ENCODE results near the gene VAMP7.
"Not testable (repeated sequence)": the region's sequence is repeated elsewhere in the genome, so short reads cannot be mapped to it uniquely, and the experiment has no call there.

Gene VAMP7, protein sequence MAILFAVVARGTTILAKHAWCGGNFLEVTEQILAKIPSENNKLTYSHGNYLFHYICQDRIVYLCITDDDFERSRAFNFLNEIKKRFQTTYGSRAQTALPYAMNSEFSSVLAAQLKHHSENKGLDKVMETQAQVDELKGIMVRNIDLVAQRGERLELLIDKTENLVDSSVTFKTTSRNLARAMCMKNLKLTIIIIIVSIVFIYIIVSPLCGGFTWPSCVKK

GRCh38 chrX:155881158-155881993 lies at the start of gene VAMP7:
Gene VAMP7 (plus strand): TSS chrX:155881345. CDS start chrX:155889467, 8,122 bp downstream.
- peak; percentile 56 to 71 for DNase-seq (ENCODE audit: low read depth in 2 of 2)

GRCh38 chrX:155841232-155841631 lies 39.9 kb upstream of the VAMP7 start:
- no peak for DNase-seq (ENCODE audit: low read depth in 2 of 2)

GRCh38 chrX:155851786-155852185 lies 29.4 kb upstream of the VAMP7 start:
- not testable (repeated sequence) for DNase-seq (ENCODE audit: low read depth in 2 of 2)

- DNase-seq (ENCODE audit: low read depth in 2 of 2): no peak
Measured at GRCh38 chrX:155857561-155857960, 23.6 kb upstream of the VAMP7 start.

DNA sequence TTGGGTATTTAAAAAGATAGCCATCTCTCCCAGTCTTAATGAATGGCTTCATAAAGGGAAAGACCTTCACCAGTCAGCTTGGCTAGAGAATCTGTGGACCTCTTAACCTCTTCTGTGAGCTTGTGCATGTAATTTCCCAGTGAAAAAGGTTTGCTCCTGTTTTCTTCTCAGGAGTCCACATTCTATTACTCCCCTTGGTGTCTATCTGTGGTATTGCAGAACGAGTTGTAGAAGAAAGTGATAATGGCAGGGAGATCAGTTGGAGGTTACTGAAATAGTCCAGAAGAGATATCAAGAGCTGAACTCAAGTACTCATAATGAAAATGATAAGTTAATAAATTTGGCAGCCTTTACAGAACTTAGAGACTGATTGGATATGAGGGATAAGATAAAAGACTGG lies 16.5 kb upstream of the VAMP7 start:
- no peak for DNase-seq (ENCODE audit: low read depth in 2 of 2)

GRCh38 chrX:155865193-155865592 lies 16.0 kb upstream of the VAMP7 start:
- DNase-seq (ENCODE audit: low read depth in 2 of 2): no peak

GRCh38 chrX:155867821-155868220 lies 13.3 kb upstream of the VAMP7 start:
- no peak for DNase-seq (ENCODE audit: low read depth in 2 of 2)

DNA sequence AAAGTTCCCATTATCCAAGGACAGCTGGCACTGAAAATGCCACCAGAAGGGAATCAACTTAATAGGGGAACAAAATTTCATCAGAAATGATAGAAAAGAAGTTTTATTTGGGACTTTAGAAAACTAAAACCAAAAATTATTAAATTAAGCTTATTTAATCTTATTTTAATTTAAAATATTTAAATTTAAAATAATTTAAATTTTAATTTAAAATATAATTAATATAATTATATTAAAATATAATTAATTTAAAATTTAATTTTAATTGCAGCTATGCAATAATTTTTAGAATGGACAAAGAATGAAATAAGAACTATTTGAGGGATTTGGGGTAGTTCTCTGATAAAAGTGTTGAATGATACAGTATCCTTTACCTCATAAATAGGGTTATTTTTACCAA lies 10.2 kb upstream of the VAMP7 start:
- DNase-seq (ENCODE audit: low read depth in 2 of 2): no peak

DNA sequence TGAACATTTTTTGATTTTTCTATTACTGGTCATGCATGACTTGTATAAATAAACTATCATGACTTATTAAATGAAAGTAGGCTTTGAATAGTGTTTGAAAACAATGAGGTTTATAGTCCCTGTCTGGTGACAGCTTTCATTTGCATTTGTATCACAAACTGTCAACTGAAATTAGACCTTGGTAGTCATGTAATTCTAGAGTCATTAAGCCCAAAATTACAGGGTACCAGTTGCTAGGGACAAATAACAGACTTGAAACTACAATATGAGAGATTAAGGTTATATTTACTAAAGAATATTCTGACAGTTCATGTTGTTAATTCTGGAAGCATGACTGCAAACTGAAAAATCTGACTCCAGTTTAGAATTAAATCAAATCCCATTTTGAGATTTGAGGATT lies 9.2 kb upstream of the VAMP7 start:
- no peak for DNase-seq (ENCODE audit: low read depth in 2 of 2)

DNA sequence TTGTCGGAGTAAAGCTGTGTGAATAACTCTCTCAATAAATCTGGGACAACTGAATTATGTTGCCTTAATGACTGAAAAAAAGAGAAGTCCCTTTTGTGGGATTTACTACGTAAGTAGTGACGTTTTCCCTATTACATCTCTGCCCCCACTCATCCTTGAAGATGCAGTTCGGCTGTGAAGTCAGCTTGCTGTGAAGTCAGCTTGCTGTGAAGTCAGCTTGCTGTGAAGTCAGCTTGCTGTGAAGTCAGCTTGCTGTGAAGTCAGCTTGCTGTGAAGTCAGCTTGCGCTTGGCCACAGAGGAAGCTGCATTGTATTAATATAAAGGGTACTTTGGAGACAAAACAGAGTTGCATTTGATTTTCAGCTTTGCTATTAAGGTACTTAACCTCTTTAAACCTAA lies 8.0 kb upstream of the VAMP7 start:
- DNase-seq (ENCODE audit: low read depth in 2 of 2): no peak

DNA sequence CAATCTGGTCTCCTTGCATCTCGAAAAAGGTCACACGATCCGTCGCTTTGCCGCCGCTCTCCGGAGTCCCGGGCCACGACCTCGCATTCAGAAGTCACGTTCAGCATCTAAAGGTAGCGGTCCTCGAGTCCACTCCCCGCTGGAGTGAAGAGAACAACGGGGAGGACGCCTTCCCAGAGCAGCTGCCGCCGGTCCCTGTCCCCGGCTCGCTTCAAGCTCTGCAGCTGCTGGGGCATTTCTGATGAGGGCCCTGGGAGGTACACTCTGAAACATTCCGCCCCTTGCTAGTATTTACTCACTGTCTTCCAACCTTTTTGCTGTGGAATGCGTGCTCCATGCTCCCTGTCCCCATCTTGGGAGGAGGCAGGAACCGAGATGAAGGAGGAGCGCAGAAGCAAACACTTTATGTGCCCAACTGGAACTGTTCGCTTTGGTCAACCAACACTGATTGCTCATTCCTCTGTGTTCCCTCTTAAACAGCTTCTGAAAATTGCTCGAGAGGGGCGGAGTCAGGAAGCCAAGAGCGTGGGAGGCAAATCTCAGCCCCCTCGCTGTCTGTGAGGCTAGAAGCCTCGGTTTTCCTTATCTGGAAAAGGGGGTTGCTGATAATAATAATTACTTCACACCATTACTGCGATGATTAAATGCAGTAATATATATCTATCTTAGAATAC lies 6.4 kb upstream of the VAMP7 start:
- no peak for DNase-seq (ENCODE audit: low read depth in 2 of 2)

GRCh38 chrX:155876704-155877103 lies 4.4 kb upstream of the VAMP7 start:
- DNase-seq (ENCODE audit: low read depth in 2 of 2): no peak

DNA sequence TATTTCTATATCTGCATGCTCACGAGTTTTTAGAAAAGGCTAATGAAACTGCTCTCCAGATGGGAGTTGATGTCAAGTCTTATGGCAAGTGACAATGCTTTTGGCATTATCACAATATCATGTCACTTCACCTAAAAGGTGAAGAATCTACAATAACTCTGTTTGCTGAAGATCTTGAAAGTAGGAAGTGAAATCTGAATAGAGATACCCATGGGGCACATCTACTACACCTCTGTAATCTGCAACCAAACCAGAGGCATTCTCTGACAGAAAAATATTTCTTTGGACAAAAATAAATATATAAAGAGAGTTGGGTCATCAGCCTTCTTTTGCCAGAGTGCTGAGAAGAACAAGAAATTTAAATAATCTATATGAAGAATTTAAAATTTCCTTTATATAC lies 3.9 kb upstream of the VAMP7 start:
- no peak for DNase-seq (ENCODE audit: low read depth in 2 of 2)

GRCh38 chrX:155880586-155881157 lies 473 bp upstream of the VAMP7 start:
- no peak for DNase-seq (ENCODE audit: low read depth in 2 of 2)

GRCh38 chrX:155886409-155886808 lies 5.3 kb downstream of the VAMP7 start:
- DNase-seq (ENCODE audit: low read depth in 2 of 2): no peak

- DNase-seq (ENCODE audit: low read depth in 2 of 2): no peak
Measured at GRCh38 chrX:155888139-155888538, 7.0 kb downstream of the VAMP7 start.

DNA sequence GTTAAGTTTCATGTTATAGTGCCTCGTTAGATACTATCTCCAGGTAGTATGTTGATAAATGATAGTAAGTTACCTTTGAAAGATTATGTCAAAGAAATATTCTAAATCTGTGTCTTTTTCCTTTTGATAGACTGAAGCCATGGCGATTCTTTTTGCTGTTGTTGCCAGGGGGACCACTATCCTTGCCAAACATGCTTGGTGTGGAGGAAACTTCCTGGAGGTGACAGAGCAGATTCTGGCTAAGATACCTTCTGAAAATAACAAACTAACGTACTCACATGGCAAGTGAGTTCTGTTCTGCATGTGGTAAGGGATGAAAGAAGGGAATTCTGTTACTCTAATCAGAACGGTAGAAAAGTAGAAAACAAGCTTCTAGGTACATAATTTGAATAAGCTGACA lies 8.2 kb downstream of the VAMP7 start:
- no peak for DNase-seq (ENCODE audit: low read depth in 2 of 2)

- DNase-seq (ENCODE audit: low read depth in 2 of 2): no peak
Measured at GRCh38 chrX:155891446-155892210, 10.5 kb downstream of the VAMP7 start.

DNA sequence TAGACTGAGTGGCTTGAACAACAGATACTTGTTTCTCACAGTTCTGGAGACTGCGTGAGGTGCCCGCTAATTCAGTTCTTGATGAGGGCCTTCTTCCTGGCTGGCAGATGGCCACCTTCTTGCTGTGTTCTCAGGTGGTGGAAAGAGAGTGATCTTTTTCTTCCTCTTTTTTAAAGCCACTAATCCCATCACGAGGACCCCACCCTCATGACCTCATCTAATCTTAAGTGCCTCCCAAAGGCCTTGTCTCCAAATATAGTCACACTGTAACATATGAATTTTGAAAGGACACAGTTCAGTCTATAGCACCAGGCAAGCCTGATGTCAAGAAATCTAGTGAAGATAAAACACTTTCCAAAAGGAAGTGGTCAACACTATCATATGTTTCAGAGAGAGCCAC lies 12.4 kb downstream of the VAMP7 start:
- DNase-seq (ENCODE audit: low read depth in 2 of 2): no peak

GRCh38 chrX:155896512-155896911 lies 15.4 kb downstream of the VAMP7 start:
- no peak for DNase-seq (ENCODE audit: low read depth in 2 of 2)

DNA sequence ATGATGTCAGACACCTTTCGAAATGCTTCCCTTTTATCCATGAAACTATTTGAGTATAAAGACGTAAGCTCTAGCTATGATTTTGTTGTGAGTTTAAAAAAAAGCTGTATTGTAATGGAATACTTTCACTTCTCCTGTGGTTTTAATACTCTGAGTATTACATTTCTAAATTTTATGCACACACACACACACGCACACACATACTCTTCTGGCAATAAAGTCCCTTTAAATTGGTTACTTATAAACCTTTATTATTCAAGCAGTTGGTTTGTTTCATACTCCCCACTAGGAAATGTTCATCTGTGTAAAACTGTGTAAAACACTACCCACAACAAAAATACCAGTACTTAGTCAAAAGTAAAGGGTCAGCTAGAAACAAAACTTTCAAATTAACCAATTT lies 18.2 kb downstream of the VAMP7 start:
- no peak for DNase-seq (ENCODE audit: low read depth in 2 of 2)

- DNase-seq (ENCODE audit: low read depth in 2 of 2): no peak
Measured at GRCh38 chrX:155900765-155901164, 19.6 kb downstream of the VAMP7 start.
